SK-N-SH (cell line): ENCODE results near the gene ATP6V0E1. TPM values are rescaled to one million over a fixed set of nuclear protein-coding genes. Genes with fewer than 3 reads are reported as not detected.

ENCODE experiments used
- CTCF ChIA-PET: fragments of 300-600, 350-600 bp; formaldehyde crosslinking; extraction: SDS; loops from one replicate; lab custom pipeline; 2021; lab: Yijun Ruan, JAX
- POLR2A ChIA-PET: fragments of 350-600 bp; sonication (Branson Sonifier 250); formaldehyde crosslinking; extraction: SDS; loops from one replicate; lab custom pipeline; 2020; ENCODE audit warnings: antibody characterized with exemption, inconsistent platforms; lab: Yijun Ruan, JAX
- DNase-seq: peaks from one replicate; pipeline ENCODE4 v3.0.0; 2012
- H2AFZ ChIP-seq: fragments of 200-600 bp; sonication (generic); 2 replicates; pipeline ENCODE4 v1.8.1; 2016; ENCODE audit warnings: antibody characterized with exemption, mild to moderate bottlenecking, low read depth
- H3F3A ChIP-seq: fragments of 200-600 bp; sonication (generic); replicated peaks from 2 replicates; pipeline ENCODE3; 2016; ENCODE audit warnings: antibody characterized with exemption, mild to moderate bottlenecking; ENCODE audit not compliant: insufficient read depth
- H3K27ac ChIP-seq, 2 experiments: fragments of 200-500 bp in 1 of 2; fragments of 200-600 bp in 1 of 2; sonication (Bioruptor generic) in 1 of 2; sonication (generic), shearing (Covaris generic) in 1 of 2; 2 replicates each; pipeline versions ENCODE4 v1.5.1 to v1.6.1; 2014 to 2016; ENCODE audit warnings: low read depth in 2 of 2, inconsistent platforms in 1 of 2, low read length in 1 of 2, mild to moderate bottlenecking in 1 of 2, mixed read lengths in 1 of 2
- H3K27me3 ChIP-seq: fragments of 200-600 bp; sonication (generic), shearing (Covaris generic); 2 replicates; pipeline ENCODE4 v1.6.1; 2016; ENCODE audit warnings: mixed run types; ENCODE audit not compliant: insufficient read depth
- H3K36me3 ChIP-seq, 2 experiments: fragments of 200-500 bp in 1 of 2; fragments of 200-600 bp in 1 of 2; sonication (Bioruptor generic) in 1 of 2; sonication (generic) in 1 of 2; replicated peaks in 1 of 2; 2 replicates each; pipeline versions ENCODE3 to v1.5.1; 2014 to 2016; ENCODE audit warnings: low read length in 1 of 2, mild to moderate bottlenecking in 1 of 2; ENCODE audit not compliant: insufficient read depth in 2 of 2, control insufficient read depth in 1 of 2
- H3K4me1 ChIP-seq, 2 experiments: fragments of 200-500 bp in 1 of 2; fragments of 200-600 bp in 1 of 2; sonication (Bioruptor generic) in 1 of 2; sonication (generic), shearing (Covaris generic) in 1 of 2; 2 replicates each; pipeline versions ENCODE4 v1.5.1 to v1.6.1; 2014 to 2016; ENCODE audit warnings: low read depth in 1 of 2, low read length in 1 of 2, mixed run types in 1 of 2; ENCODE audit not compliant: insufficient read depth in 2 of 2, control insufficient read depth in 1 of 2
- H3K4me2 ChIP-seq: fragments of 200-600 bp; sonication (generic), shearing (Covaris generic); 2 replicates; pipeline ENCODE4 v1.6.1; 2017; ENCODE audit warnings: mixed run types
- H3K4me3 ChIP-seq, 2 experiments: fragments of 200-500 bp in 1 of 2; fragments of 200-600 bp in 1 of 2; sonication (Bioruptor generic) in 1 of 2; sonication (generic), shearing (Covaris generic) in 1 of 2; 2 replicates each; pipeline versions ENCODE4 v1.5.1 to v1.8.1; 2014 to 2016; ENCODE audit warnings: low read depth in 2 of 2, inconsistent platforms in 1 of 2, low read length in 1 of 2, mild to moderate bottlenecking in 1 of 2, mixed read lengths in 1 of 2, moderate library complexity in 1 of 2
- H3K79me2 ChIP-seq: fragments of 200-600 bp; sonication (generic); 2 replicates; pipeline ENCODE4 v1.8.1; 2017; ENCODE audit warnings: mild to moderate bottlenecking; ENCODE audit not compliant: insufficient read depth
- H3K9ac ChIP-seq: fragments of 200-600 bp; sonication (generic); 2 replicates; pipeline ENCODE4 v1.6.1; 2017; ENCODE audit warnings: mixed run types
- H3K9me2 ChIP-seq: fragments of 200-600 bp; sonication (generic); 2 replicates; pipeline ENCODE4 v1.6.1; 2017; ENCODE audit warnings: mixed run types
- H3K9me3 ChIP-seq: fragments of 200-600 bp; sonication (generic); 2 replicates; pipeline ENCODE4 v1.6.1; 2017; ENCODE audit warnings: mixed run types, mild to moderate bottlenecking, moderate library complexity
- H4K20me1 ChIP-seq: fragments of 200-600 bp; sonication (generic); 2 replicates; pipeline ENCODE4 v1.6.1; 2017; ENCODE audit warnings: mild to moderate bottlenecking, mixed run types; ENCODE audit not compliant: insufficient read depth
- ELF1 ChIP-seq: IDR thresholded peaks from 2 replicates; pipeline ENCODE4 v1.4.0; 2012
- EP300 ChIP-seq, 2 experiments: IDR thresholded peaks; 2 replicates each; pipeline versions ENCODE4 v1.4.0 to v1.6.1; 2012; ENCODE audit warnings: borderline replicate concordance in 1 of 2, low read depth in 1 of 2, low read length in 1 of 2
- GABPA ChIP-seq: IDR thresholded peaks from 2 replicates; pipeline ENCODE4 v1.4.0; 2012; ENCODE audit warnings: low read depth, mild to moderate bottlenecking
- MEF2A ChIP-seq: IDR thresholded peaks from 2 replicates; pipeline ENCODE4 v1.4.0; 2012; ENCODE audit warnings: low read depth, borderline replicate concordance
- NRF1 ChIP-seq: IDR thresholded peaks from 2 replicates; pipeline ENCODE4 v1.6.1; 2012; ENCODE audit warnings: low read depth, mild to moderate bottlenecking, low read length
- POLR2AphosphoS5 ChIP-seq: IDR thresholded peaks from 2 replicates; pipeline ENCODE4 v1.6.1; 2012; ENCODE audit warnings: low read depth, low read length
- RAD21 ChIP-seq: IDR thresholded peaks from 2 replicates; pipeline ENCODE4 v1.6.1; 2012; ENCODE audit warnings: mild to moderate bottlenecking, low read length
- RCOR1 ChIP-seq: fragments of 150-350 bp; IDR thresholded peaks from 2 replicates; pipeline ENCODE4 v1.6.1; 2017; ENCODE audit warnings: antibody characterized with exemption, low read length
- RXRA ChIP-seq: IDR thresholded peaks from 2 replicates; pipeline ENCODE4 v1.4.0; 2012; ENCODE audit warnings: low read depth, mild to moderate bottlenecking, borderline replicate concordance
- SIN3A ChIP-seq: IDR thresholded peaks from 2 replicates; pipeline ENCODE4 v1.6.1; 2012; ENCODE audit warnings: low read depth, mild to moderate bottlenecking, low read length, moderate library complexity, borderline replicate concordance
- TAF1 ChIP-seq: IDR thresholded peaks from 2 replicates; pipeline ENCODE4 v1.6.1; 2012; ENCODE audit warnings: low read depth, mild to moderate bottlenecking, low read length, moderate library complexity, borderline replicate concordance
- TCF12 ChIP-seq: IDR thresholded peaks from 2 replicates; pipeline ENCODE4 v1.4.0; 2012
- TEAD4 ChIP-seq: IDR thresholded peaks from 2 replicates; pipeline ENCODE4 v1.4.0; 2012; ENCODE audit warnings: mild to moderate bottlenecking, borderline replicate concordance; ENCODE audit not compliant: insufficient read depth
- YY1 ChIP-seq: IDR thresholded peaks from 2 replicates; pipeline ENCODE4 v1.4.0; 2012; ENCODE audit warnings: low read depth, mild to moderate bottlenecking
- WGBS: methylation state at CpG from one replicate; pipeline ENCODE4 v1.1.6; 2017; ENCODE audit warnings: low lambda C conversion rate; 5-methylcytosine and 5-hydroxymethylcytosine counted together
- polyA plus RNA-seq, 3 experiments: library from polyadenylated mRNA; depleted of rRNA; stranded (reverse); fragments of >200 nt; gene quantifications; 2 replicates each; pipeline ENCODE4 v1.2.3, GENCODE V29; 2012
- TF ChIP-seq, protein P1 (sequence below): IDR thresholded peaks from 2 replicates; pipeline ENCODE4 v1.4.0; 2012; ENCODE audit warnings: low read depth, borderline replicate concordance
- TF ChIP-seq, protein P2 (sequence below): fragments of 150-350 bp; IDR thresholded peaks from 2 replicates; pipeline ENCODE4 v1.6.1; 2016; ENCODE audit warnings: mild to moderate bottlenecking, low read depth, low read length

The ATP6V0E1 gene
- polyA plus RNA-seq, 1 of the 3 experiments (the other 2 are of a cell fraction): 243 TPM

DNA sequence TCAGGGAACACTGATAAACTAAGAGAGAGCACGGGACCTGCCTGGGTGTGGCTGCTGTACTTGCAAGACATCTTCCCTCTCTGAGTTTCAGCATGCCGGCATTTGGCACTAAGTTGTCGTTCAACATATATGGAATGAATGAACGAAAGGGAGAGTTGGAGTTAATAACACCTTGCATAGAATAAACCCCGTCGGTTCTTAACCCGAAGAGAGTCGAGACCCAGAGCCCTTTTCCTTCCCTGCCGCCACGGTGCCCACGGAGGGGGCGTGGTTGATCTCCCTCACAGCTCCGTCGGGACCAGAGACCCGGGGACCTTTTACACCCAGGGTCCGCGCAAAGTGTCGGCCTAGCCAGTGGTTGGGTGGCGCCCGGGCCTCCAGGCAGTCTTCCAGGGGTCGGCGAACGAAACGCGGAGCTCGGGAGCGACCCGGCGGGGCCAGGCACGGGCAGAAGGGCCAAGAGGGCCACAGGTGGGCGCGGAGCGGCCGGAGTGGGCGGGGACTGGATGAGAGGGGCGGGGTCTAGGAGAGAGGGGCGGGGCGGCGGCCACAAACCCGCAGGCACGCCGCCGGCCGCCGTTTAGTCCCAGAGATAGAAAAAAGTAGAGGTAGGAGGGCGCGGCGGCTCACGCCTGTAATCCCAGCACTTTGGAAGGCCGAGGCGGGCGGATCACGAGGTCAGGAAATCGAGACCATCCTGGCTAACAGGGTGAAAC lies 25.1 kb upstream of the ATP6V0E1 start:
- Histone ChIP-seq H3K9me2 (no peaks in the 10 kb centered on the region), H3F3A (peaks cover 40% of the 10 kb centered on the region), H2AFZ (peak overlapping the region; percentile 76), H3K9ac (peak overlapping the region; percentile 94), H3K36me3 (peaks cover 7 to 13% of the 10 kb centered on the region in 2 experiments), H3K4me1 (peaks cover 10 to 14% of the 10 kb centered on the region in 2 experiments; a peak in 2 of 4 replicates), H3K79me2 (peaks cover 60% of the 10 kb centered on the region), H3K4me3 (peak overlapping the region; percentile 86 to 99), H3K4me2 (peak overlapping the region; percentile 95), H4K20me1 (no peaks in the 10 kb centered on the region), H3K27ac (peak overlapping the region in 1 of 2 experiments; percentile 97; a peak in 3 of 4 replicates), H3K9me3 (no peaks in the 10 kb centered on the region), H3K27me3 (no peaks in the 10 kb centered on the region)
- 0 out of 2 replicates have a peak, but pooled peaks have one; percentile 48 for TF ChIP-seq YY1
- TF ChIP-seq SIN3A: 0 out of 2 replicates have a peak, but pooled peaks have one; percentile 47
- TF ChIP-seq, protein P1, sequence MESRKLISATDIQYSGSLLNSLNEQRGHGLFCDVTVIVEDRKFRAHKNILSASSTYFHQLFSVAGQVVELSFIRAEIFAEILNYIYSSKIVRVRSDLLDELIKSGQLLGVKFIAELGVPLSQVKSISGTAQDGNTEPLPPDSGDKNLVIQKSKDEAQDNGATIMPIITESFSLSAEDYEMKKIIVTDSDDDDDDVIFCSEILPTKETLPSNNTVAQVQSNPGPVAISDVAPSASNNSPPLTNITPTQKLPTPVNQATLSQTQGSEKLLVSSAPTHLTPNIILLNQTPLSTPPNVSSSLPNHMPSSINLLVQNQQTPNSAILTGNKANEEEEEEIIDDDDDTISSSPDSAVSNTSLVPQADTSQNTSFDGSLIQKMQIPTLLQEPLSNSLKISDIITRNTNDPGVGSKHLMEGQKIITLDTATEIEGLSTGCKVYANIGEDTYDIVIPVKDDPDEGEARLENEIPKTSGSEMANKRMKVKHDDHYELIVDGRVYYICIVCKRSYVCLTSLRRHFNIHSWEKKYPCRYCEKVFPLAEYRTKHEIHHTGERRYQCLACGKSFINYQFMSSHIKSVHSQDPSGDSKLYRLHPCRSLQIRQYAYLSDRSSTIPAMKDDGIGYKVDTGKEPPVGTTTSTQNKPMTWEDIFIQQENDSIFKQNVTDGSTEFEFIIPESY: no peak
- TF ChIP-seq POLR2AphosphoS5: no peak
- TF ChIP-seq RXRA: no peak
- TF ChIP-seq MEF2A: no peak
- no peak for TF ChIP-seq EP300 (IDR thresholded peaks at IDR 0.05; ENCODE audit: borderline replicate concordance in 1 of 2, low read depth in 1 of 2, low read length in 1 of 2)
- no peak for TF ChIP-seq RCOR1
- ChIA-PET CTCF (interaction anchor here (0.5 to 3.9 kb wide), 12 partner anchors 11 to 699 kb away, joined by 3 to 18 read pairs (median 6); no protein-coding TSS in a partner anchor), POLR2A (interaction anchor here (0.5 to 1.5 kb wide), 8 partner anchors 10 to 194 kb away, joined by 3 to 5 read pairs (median 3); partner anchors contain the start of gene ATP6V0E1)
- WGBS: 4% methylated on average over 51 of the region's 54 CpGs
- DNase-seq: peak; percentile 95

DNA sequence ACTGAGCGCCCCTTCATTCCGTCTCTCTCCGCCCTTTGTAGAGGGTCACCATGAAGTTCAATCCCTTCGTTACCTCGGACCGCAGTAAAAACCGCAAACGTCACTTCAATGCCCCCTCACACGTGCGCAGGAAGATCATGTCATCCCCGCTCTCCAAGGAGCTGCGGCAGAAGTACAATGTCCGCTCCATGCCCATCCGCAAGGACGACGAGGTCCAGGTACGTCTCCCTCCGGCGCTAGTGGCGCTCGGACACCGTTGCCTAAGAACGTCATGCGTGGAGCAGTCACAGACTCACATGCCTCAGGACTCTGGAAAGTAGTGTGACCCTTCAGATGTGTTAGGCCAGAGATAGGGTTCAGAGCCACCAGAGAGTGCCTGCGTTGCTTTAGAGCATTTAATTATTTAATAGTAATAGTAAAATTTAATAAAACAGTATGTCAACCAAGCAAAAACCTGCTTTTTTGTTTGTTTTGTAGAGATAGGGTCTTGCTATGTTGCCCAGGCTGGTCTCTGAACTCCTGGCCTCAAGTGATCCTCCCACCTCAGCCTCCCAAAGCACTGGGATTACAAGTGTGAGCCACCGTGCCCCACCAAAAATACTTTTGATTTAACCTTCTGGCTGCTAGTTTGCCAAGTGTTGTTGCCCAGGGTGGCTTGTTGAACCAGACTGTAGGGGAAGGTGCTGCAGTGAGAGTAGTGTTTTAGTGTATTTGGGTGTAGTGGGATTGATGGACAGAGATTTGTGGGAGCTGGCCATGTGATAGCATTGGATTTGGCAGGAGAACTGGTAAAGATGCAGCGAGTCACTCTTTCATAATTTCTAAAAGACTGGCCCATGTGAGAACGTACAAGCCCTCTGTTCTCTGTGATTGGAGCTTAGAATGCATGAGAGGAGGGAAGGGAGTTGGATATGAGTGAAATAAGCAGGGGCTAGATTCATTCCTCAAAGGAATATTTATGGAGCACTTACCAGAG lies 23.5 kb upstream of the ATP6V0E1 start:
- H3K9ac ChIP-seq: peak overlapping the region; percentile 94
- H3K79me2 ChIP-seq: peaks cover 64% of the 10 kb centered on the region
- H3K9me2 ChIP-seq: no peaks in the 10 kb centered on the region
- ChIA-PET CTCF (interaction anchor here (0.7 to 3.9 kb wide), 18 partner anchors 12 to 507 kb away, joined by 3 to 18 read pairs (median 4); partner anchors contain the start of gene DUSP1), POLR2A (interaction anchor here (0.5 to 1.0 kb wide), 3 partner anchors 24 to 195 kb away, joined by 3 to 5 read pairs (median 3); partner anchors contain the start of gene ATP6V0E1)
- H3K4me1 ChIP-seq: peaks cover 10 to 13% of the 10 kb centered on the region in 2 experiments; a peak in 2 of 4 replicates
- no peaks in the 10 kb centered on the region for H3K27me3 ChIP-seq
- H3K4me2 ChIP-seq: peak overlapping the region; percentile 95
- WGBS: 18% methylated on average over 15 of the region's 28 CpGs
- peaks cover 13 to 15% of the 10 kb centered on the region in 2 experiments for H3K36me3 ChIP-seq
- no peak for TF ChIP-seq SIN3A
- TF ChIP-seq TAF1: no peak
- no peak for TF ChIP-seq GABPA
- no peak for TF ChIP-seq TEAD4
- TF ChIP-seq, protein P2, sequence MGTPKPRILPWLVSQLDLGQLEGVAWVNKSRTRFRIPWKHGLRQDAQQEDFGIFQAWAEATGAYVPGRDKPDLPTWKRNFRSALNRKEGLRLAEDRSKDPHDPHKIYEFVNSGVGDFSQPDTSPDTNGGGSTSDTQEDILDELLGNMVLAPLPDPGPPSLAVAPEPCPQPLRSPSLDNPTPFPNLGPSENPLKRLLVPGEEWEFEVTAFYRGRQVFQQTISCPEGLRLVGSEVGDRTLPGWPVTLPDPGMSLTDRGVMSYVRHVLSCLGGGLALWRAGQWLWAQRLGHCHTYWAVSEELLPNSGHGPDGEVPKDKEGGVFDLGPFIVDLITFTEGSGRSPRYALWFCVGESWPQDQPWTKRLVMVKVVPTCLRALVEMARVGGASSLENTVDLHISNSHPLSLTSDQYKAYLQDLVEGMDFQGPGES: no peak
- TF ChIP-seq RAD21: no peak
- TF ChIP-seq RCOR1: no peak
- TF ChIP-seq POLR2AphosphoS5: no peak
- no peak for TF ChIP-seq TCF12
- no peak for TF ChIP-seq MEF2A
- TF ChIP-seq NRF1: no peak
- TF ChIP-seq ELF1: no peak
- TF ChIP-seq, protein P1: no peak
- no peaks in the 10 kb centered on the region for H4K20me1 ChIP-seq
- no peaks in the 10 kb centered on the region for H3K9me3 ChIP-seq
- H3F3A ChIP-seq: peaks cover 25% of the 10 kb centered on the region
- H3K4me3 ChIP-seq: peak overlapping the region; percentile 86 to 99
- H2AFZ ChIP-seq: peak overlapping the region; percentile 24
- no peak for DNase-seq
- H3K27ac ChIP-seq: peak overlapping the region in 1 of 2 experiments; percentile 97; a peak in 3 of 4 replicates
